HepG2 (cell line): ENCODE measurements around the gene H2AZ2. TPM values are rescaled to one million over a fixed set of nuclear protein-coding genes. Genes with fewer than 3 reads are reported as not detected.
A peak's percentile ranks its signal among the peaks of the same experiment; 100 is the strongest.

Experiments
- ATF7 ChIP-seq, 2 experiments: fragments of 450-650 bp in 1 of 2; sonication (generic) in 1 of 2; formaldehyde crosslinking in 1 of 2; IDR thresholded peaks; 2 replicates each; pipeline versions ENCODE4 v1.4.0 to v1.6.1; 2016 to 2020; ENCODE audit warnings: antibody characterized with exemption in 1 of 2, mild to moderate bottlenecking in 1 of 2, missing genetic modification reagents in 1 of 2
- CEBPG ChIP-seq: IDR thresholded peaks from 2 replicates; pipeline ENCODE4 v1.6.1; 2016
- DDIT3 ChIP-seq: sonication (generic); formaldehyde crosslinking; IDR thresholded peaks from 2 replicates; pipeline ENCODE4 v1.4.0; 2020; ENCODE audit warnings: mild to moderate bottlenecking, missing genetic modification reagents
- ERF ChIP-seq: IDR thresholded peaks from 2 replicates; pipeline ENCODE4 v1.6.1; 2018; ENCODE audit warnings: missing biosample characterization, missing genetic modification reagents
- HINFP ChIP-seq: sonication (generic); formaldehyde crosslinking; IDR thresholded peaks from 2 replicates; pipeline ENCODE4 v1.4.0; 2020; ENCODE audit warnings: low read depth, mild to moderate bottlenecking, missing genetic modification reagents
- HOMEZ ChIP-seq: IDR thresholded peaks from 2 replicates; pipeline ENCODE4 v1.6.1; 2016; ENCODE audit warnings: low read depth
- MAX ChIP-seq: IDR thresholded peaks from 2 replicates; pipeline ENCODE4 v1.6.1; 2012; ENCODE audit warnings: inconsistent platforms
- MXD3 ChIP-seq: IDR thresholded peaks from 2 replicates; pipeline ENCODE4 v1.6.1; 2016; ENCODE audit warnings: mild to moderate bottlenecking, missing biosample characterization, missing genetic modification reagents
- NR2C2 ChIP-seq: sonication (generic); formaldehyde crosslinking; IDR thresholded peaks from 2 replicates; pipeline ENCODE4 v1.4.0; 2020; ENCODE audit warnings: missing genetic modification reagents, mild to moderate bottlenecking, moderate library complexity, borderline replicate concordance
- PATZ1 ChIP-seq: sonication (generic); formaldehyde crosslinking; IDR thresholded peaks from 2 replicates; pipeline ENCODE4 v1.4.0; 2020; ENCODE audit warnings: missing genetic modification reagents
- RBFOX2 ChIP-seq: fragments of 200-400 bp; formaldehyde crosslinking; IDR thresholded peaks from 2 replicates; pipeline ENCODE4 v1.6.1; 2017; ENCODE audit warnings: low read depth, mild to moderate bottlenecking, low read length
- STAG1 ChIP-seq: sonication (generic); formaldehyde crosslinking; IDR thresholded peaks from 2 replicates; pipeline ENCODE4 v1.4.0; 2020; ENCODE audit warnings: missing genetic modification reagents
- ZNF317 ChIP-seq: sonication (generic); formaldehyde crosslinking; IDR thresholded peaks from 2 replicates; pipeline ENCODE4 v1.5.0; 2020; ENCODE audit warnings: mild to moderate bottlenecking, missing genetic modification reagents
- ZNF414 ChIP-seq: sonication (generic); formaldehyde crosslinking; IDR thresholded peaks from 2 replicates; pipeline ENCODE4 v1.5.0; 2020; ENCODE audit warnings: missing genetic modification reagents
- ZNF616 ChIP-seq: sonication (generic); formaldehyde crosslinking; IDR thresholded peaks from 2 replicates; pipeline ENCODE4 v1.5.0; 2020; ENCODE audit warnings: low read depth, mild to moderate bottlenecking, missing genetic modification reagents
- ZNF670 ChIP-seq: sonication (generic); formaldehyde crosslinking; IDR thresholded peaks from 2 replicates; pipeline ENCODE4 v1.8.0; 2022; ENCODE audit warnings: mild to moderate bottlenecking, missing genetic modification reagents, borderline replicate concordance
- ZNF740 ChIP-seq: sonication (generic); formaldehyde crosslinking; IDR thresholded peaks from 2 replicates; pipeline ENCODE4 v1.4.0; 2020; ENCODE audit warnings: missing genetic modification reagents
- ZNF761 ChIP-seq: sonication (generic); formaldehyde crosslinking; conservative IDR thresholded peaks from 2 replicates; pipeline ENCODE4 v1.4.0; 2020; ENCODE audit warnings: mild to moderate bottlenecking, missing genetic modification reagents
- ZUFSP ChIP-seq: sonication (generic); formaldehyde crosslinking; IDR thresholded peaks from 2 replicates; pipeline ENCODE4 v1.9.0; 2021; ENCODE audit warnings: missing genetic modification reagents, mild to moderate bottlenecking, borderline replicate concordance
- polyA plus RNA-seq, 8 experiments: library from polyadenylated mRNA; depleted of rRNA in 3 of 8; stranded (reverse) in 7 of 8; unstranded in 1 of 8; fragments of >200 nt; fragmentation: Illumina TruSeq in 4 of 8; extraction: Trizol in 4 of 8; gene quantifications; 2 replicates each; pipeline versions ENCODE4 v1.2.1 to v1.2.3, GENCODE V29; 2011 to 2016; ENCODE audit warnings: low read depth in 4 of 8, missing spikeins in 1 of 8, mixed read lengths in 1 of 8; ENCODE audit not compliant: insufficient read depth in 1 of 8
- total RNA-seq, 5 experiments: library from RNA; depleted of rRNA; stranded (reverse); fragments of >200 nt; fragmentation: Illumina TruSeq; extraction: Trizol; gene quantifications; 2 replicates each; pipeline ENCODE4 v1.2.3, GENCODE V29; 2016; ENCODE audit warnings: low read depth in 1 of 5

Gene H2AZ2
- total and polyA plus RNA-seq, 2 of the 13 experiments (the other 11 are each of a cell fraction or from before 2014, with no cell fraction given) = 121 to 223 TPM

- TF ChIP-seq CEBPG (CRISPR knock-in tag) (peak; percentile 78), HINFP (peak; percentile 97), ZNF761 (CRISPR knock-in tag) (peak; percentile 77; the same call in 1 of the 2 replicates), MXD3 (CRISPR knock-in tag) (peak; percentile 77; the same call in 1 of the 2 replicates), RBFOX2 (peak; percentile 91), STAG1 (CRISPR knock-in tag) (0 out of 2 replicates have a peak, but pooled peaks have one; percentile 18), ZNF616 (CRISPR knock-in tag) (0 out of 2 replicates have a peak, but pooled peaks have one; percentile 16), ZNF317 (CRISPR knock-in tag) (peak; percentile 36), ZUFSP (CRISPR knock-in tag) (no peak), ZNF740 (CRISPR knock-in tag) (no peak), HOMEZ (peak; percentile 61), NR2C2 (CRISPR knock-in tag) (peak; percentile 56), PATZ1 (CRISPR knock-in tag) (no peak; the same call in none of the 2 replicates), ZNF414 (CRISPR knock-in tag) (no peak), MAX (peak; percentile 67), ERF (CRISPR knock-in tag) (peak; percentile 15; the same call in 1 of the 2 replicates), ATF7 (IDR thresholded peaks at IDR 0.05) (0 out of 2 replicates have a peak, but pooled peaks have one; percentile 32), ATF7 (CRISPR knock-in tag; IDR thresholded peaks at IDR 0.05) (no peak), ZNF670 (CRISPR knock-in tag) (peak; percentile 37; the same call in 1 of the 2 replicates), DDIT3 (CRISPR knock-in tag) (0 out of 2 replicates have a peak, but pooled peaks have one; percentile 39)
Measured at GRCh38 chr7:44847920-44848634, at the start of gene H2AZ2 (continued).
